Upper lobe of left lung (tissue), 4 donors: ENCODE results near the gene RERE.

ENCODE experiments used
- EP300 ChIP-seq, 4 donors: sonication (generic); formaldehyde crosslinking; IDR thresholded peaks; one replicate each; pipeline ENCODE4 v1.5.1; 2017; ENCODE audit warnings: antibody characterized with exemption in 4 of 4, control low read depth in 2 of 4
- POLR2AphosphoS5 ChIP-seq, 2 donors: sonication (generic); formaldehyde crosslinking; IDR thresholded peaks; one replicate each; pipeline ENCODE4 v1.5.1; 2017; ENCODE audit warnings: antibody characterized with exemption in 2 of 2
- TF ChIP-seq, protein P1 (sequence below), 6 experiments: fragments of 450-650 bp in 4 of 6; fragments of 200-600 bp in 2 of 6; sonication (generic) in 2 of 6; IDR thresholded peaks; one replicate each; pipeline ENCODE4 v1.5.1; 2016 to 2019; ENCODE audit warnings: antibody characterized with exemption in 6 of 6

DNA sequence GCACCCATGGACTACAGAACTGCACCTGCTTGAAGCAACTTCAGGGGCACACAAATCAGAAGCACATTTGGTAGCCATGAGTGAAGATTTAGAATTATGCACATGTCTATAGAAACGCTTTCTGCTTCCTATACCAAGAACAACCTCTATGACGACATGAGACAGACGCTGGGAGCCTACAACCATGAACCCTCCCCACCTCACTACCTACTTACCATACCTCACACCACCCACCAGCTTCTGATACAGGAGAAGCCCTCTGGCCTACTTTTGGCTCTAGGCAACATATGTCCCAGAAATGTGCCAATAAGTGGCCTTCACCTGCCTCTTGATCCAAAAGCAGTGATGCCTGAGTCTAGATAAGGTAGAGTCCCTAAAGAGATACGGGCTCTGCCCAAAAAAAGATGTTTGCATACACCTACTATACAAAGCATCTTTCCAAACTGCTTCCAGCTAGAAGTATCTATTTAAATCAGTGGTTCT, 441.0 kb downstream of the RERE start:
- TF ChIP-seq, protein P1, sequence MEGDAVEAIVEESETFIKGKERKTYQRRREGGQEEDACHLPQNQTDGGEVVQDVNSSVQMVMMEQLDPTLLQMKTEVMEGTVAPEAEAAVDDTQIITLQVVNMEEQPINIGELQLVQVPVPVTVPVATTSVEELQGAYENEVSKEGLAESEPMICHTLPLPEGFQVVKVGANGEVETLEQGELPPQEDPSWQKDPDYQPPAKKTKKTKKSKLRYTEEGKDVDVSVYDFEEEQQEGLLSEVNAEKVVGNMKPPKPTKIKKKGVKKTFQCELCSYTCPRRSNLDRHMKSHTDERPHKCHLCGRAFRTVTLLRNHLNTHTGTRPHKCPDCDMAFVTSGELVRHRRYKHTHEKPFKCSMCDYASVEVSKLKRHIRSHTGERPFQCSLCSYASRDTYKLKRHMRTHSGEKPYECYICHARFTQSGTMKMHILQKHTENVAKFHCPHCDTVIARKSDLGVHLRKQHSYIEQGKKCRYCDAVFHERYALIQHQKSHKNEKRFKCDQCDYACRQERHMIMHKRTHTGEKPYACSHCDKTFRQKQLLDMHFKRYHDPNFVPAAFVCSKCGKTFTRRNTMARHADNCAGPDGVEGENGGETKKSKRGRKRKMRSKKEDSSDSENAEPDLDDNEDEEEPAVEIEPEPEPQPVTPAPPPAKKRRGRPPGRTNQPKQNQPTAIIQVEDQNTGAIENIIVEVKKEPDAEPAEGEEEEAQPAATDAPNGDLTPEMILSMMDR (IDR thresholded peaks at IDR 0.05), result no peak
- TF ChIP-seq EP300 (IDR thresholded peaks at IDR 0.05) (no peak), POLR2AphosphoS5 (IDR thresholded peaks at IDR 0.05) (no peak)
